SK-N-SH treated with all-trans-retinoic acid at 6 μM for 48 hours (cell line): ENCODE measurements around the gene THRB.

Source experiments
- ATAC-seq: fragments of 200-7000 bp; cut with Tn5 transposase; 3 replicates; pipeline ENCODE4 v1.9.1; 2020; ENCODE audit warnings: mild to moderate bottlenecking, moderate library complexity
- BACH2 ChIP-seq: fragments of 250-450 bp; sonication (Bioruptor Pico); IDR thresholded peaks from 2 replicates; pipeline ENCODE4 v1.9.0; 2021; ENCODE audit warnings: mild to moderate bottlenecking, borderline replicate concordance
- CREB5 ChIP-seq: fragments of 250-450 bp; sonication (Bioruptor Pico); IDR thresholded peaks from 2 replicates; pipeline ENCODE4 v1.5.1; 2020; ENCODE audit warnings: low read depth, mild to moderate bottlenecking, moderate library complexity
- CSDC2 ChIP-seq: fragments of 250-450 bp; sonication (Bioruptor Pico); IDR thresholded peaks from 2 replicates; pipeline ENCODE4 v1.5.0; 2020; ENCODE audit warnings: mild to moderate bottlenecking, moderate library complexity
- CSRNP3 ChIP-seq: fragments of 250-450 bp; sonication (Bioruptor Pico); IDR thresholded peaks from 2 replicates; pipeline ENCODE4 v1.5.1; 2021; ENCODE audit warnings: mild to moderate bottlenecking, moderate library complexity
- ESRRG ChIP-seq: fragments of 250-450 bp; sonication (Bioruptor Pico); IDR thresholded peaks from 2 replicates; pipeline ENCODE4 v1.6.1; 2021; ENCODE audit warnings: mild to moderate bottlenecking
- GLIS3 ChIP-seq: fragments of 250-450 bp; sonication (Bioruptor Pico); IDR thresholded peaks from 2 replicates; pipeline ENCODE4 v1.5.0; 2020; ENCODE audit warnings: mild to moderate bottlenecking, moderate library complexity
- ISL1 ChIP-seq: fragments of 250-450 bp; sonication (Bioruptor Pico); IDR thresholded peaks from 2 replicates; pipeline ENCODE4 v2.1.2; 2022; ENCODE audit warnings: mild to moderate bottlenecking, moderate library complexity
- OSR1 ChIP-seq: fragments of 250-450 bp; sonication (Bioruptor Pico); IDR thresholded peaks from 2 replicates; pipeline ENCODE4 v1.8.0; 2022; ENCODE audit warnings: moderate library complexity, mild to moderate bottlenecking, inconsistent platforms
- PPARA ChIP-seq: fragments of 250-450 bp; sonication (Bioruptor Pico); IDR thresholded peaks from 2 replicates; pipeline ENCODE4 v1.5.0; 2020; ENCODE audit warnings: mild to moderate bottlenecking, borderline replicate concordance
- SNAI2 ChIP-seq: fragments of 250-450 bp; sonication (Bioruptor Pico); IDR thresholded peaks from 2 replicates; pipeline ENCODE4 v1.5.0; 2020; ENCODE audit warnings: mild to moderate bottlenecking, moderate library complexity
- TCF4 ChIP-seq: fragments of 250-450 bp; sonication (Bioruptor Pico); IDR thresholded peaks from 2 replicates; pipeline ENCODE4 v1.8.0; 2021; ENCODE audit warnings: mild to moderate bottlenecking, moderate library complexity, borderline replicate concordance
- TOX ChIP-seq: fragments of 250-450 bp; sonication (Bioruptor Pico); IDR thresholded peaks from 2 replicates; pipeline ENCODE4 v1.8.0; 2021; ENCODE audit warnings: mild to moderate bottlenecking, moderate library complexity, borderline replicate concordance
- TSHZ2 ChIP-seq: fragments of 250-450 bp; sonication (Bioruptor Pico); IDR thresholded peaks from 2 replicates; pipeline ENCODE4 v1.5.0; 2020; ENCODE audit warnings: mild to moderate bottlenecking, moderate library complexity
- ZC3H10 ChIP-seq: fragments of 250-450 bp; sonication (Bioruptor Pico); IDR thresholded peaks from 2 replicates; pipeline ENCODE4 v1.5.1; 2021; ENCODE audit warnings: mild to moderate bottlenecking, moderate library complexity
- ZFP3 ChIP-seq: fragments of 250-450 bp; sonication (Bioruptor Pico); IDR thresholded peaks from 2 replicates; pipeline ENCODE4 v1.5.0; 2020; ENCODE audit warnings: mild to moderate bottlenecking, moderate library complexity
- ZFP30 ChIP-seq: fragments of 450-650 bp; formaldehyde crosslinking; IDR thresholded peaks from 2 replicates; pipeline ENCODE4 v1.5.0; 2022; ENCODE audit warnings: mild to moderate bottlenecking, moderate library complexity
- ZNF565 ChIP-seq: fragments of 450-650 bp; formaldehyde crosslinking; conservative IDR thresholded peaks from 2 replicates; pipeline ENCODE4 v1.5.0; 2020; ENCODE audit warnings: low read depth, mild to moderate bottlenecking, moderate library complexity
- ZNF70 ChIP-seq: fragments of 450-650 bp; formaldehyde crosslinking; IDR thresholded peaks from 2 replicates; pipeline ENCODE4 v1.5.0; 2020; ENCODE audit warnings: mild to moderate bottlenecking, moderate library complexity
- ZNF8 ChIP-seq: fragments of 450-650 bp; formaldehyde crosslinking; IDR thresholded peaks from 2 replicates; pipeline ENCODE4 v1.5.0; 2020; ENCODE audit warnings: mild to moderate bottlenecking, moderate library complexity

The THRB gene

GRCh38 chr3:24485511-24485910 is 9.1 kb downstream of the THRB start:
- TF ChIP-seq GLIS3 (CRISPR knock-in tag) (no peak), ZFP3 (CRISPR knock-in tag) (no peak), ZC3H10 (CRISPR knock-in tag) (no peak), BACH2 (no peak), PPARA (CRISPR knock-in tag) (no peak), TOX (CRISPR knock-in tag) (no peak), TCF4 (CRISPR knock-in tag) (no peak), CSDC2 (no peak), ZFP30 (CRISPR knock-in tag) (no peak), ZNF565 (CRISPR knock-in tag) (no peak)
- TF ChIP-seq, all 23 proteins: peak for 0
- ATAC-seq = no peak

- no peak for ATAC-seq
- TF ChIP-seq CSDC2 (no peak), CSRNP3 (CRISPR knock-in tag) (no peak), ZFP3 (CRISPR knock-in tag) (no peak)
- TF ChIP-seq, all 23 proteins: peak for 0
Measured at GRCh38 chr3:24483873-24484272, 10.8 kb downstream of the THRB start.

- TF ChIP-seq ISL1 (CRISPR knock-in tag) (no peak), TCF4 (CRISPR knock-in tag) (no peak), ZFP3 (CRISPR knock-in tag) (no peak), BACH2 (no peak), ZFP30 (CRISPR knock-in tag) (no peak), ZC3H10 (CRISPR knock-in tag) (no peak), ZNF8 (no peak), PPARA (CRISPR knock-in tag) (no peak), CSRNP3 (CRISPR knock-in tag) (no peak), ZNF70 (CRISPR knock-in tag) (no peak), OSR1 (CRISPR knock-in tag) (no peak), SNAI2 (CRISPR knock-in tag) (no peak), TSHZ2 (CRISPR knock-in tag) (no peak), ZNF565 (CRISPR knock-in tag) (no peak), TOX (CRISPR knock-in tag) (no peak), ESRRG (CRISPR knock-in tag) (no peak), CSDC2 (no peak), CREB5 (CRISPR knock-in tag) (no peak)
- TF ChIP-seq, all 23 proteins: peak for 0
- ATAC-seq = no peak
Measured at GRCh38 chr3:24482096-24482705, 12.4 kb downstream of the THRB start.

- no peak for ATAC-seq
- no peak for TF ChIP-seq CSRNP3 (CRISPR knock-in tag)
- TF ChIP-seq ZC3H10 (CRISPR knock-in tag) = no peak
Measured at GRCh38 chr3:24481193-24481592, 13.5 kb downstream of the THRB start.
